Tibial nerve (tissue), 4 donors: ENCODE measurements around the gene PRMT1.

Experiments used
- CTCF ChIP-seq, 5 experiments: fragments of 200-600 bp in 3 of 5; fragments of 450-650 bp in 2 of 5; sonication (generic) in 3 of 5; IDR thresholded peaks; one replicate each; pipeline ENCODE4 v1.5.1; 2016 to 2019; ENCODE audit warnings: antibody characterized with exemption in 5 of 5, mild to moderate bottlenecking in 3 of 5, moderate library complexity in 2 of 5
- EP300 ChIP-seq, 2 donors: sonication (generic); formaldehyde crosslinking; IDR thresholded peaks; one replicate each; pipeline ENCODE4 v1.6.1; 2017; ENCODE audit warnings: antibody characterized with exemption in 2 of 2, mild to moderate bottlenecking in 1 of 2
- POLR2A ChIP-seq, 2 donors: fragments of 450-650 bp; IDR thresholded peaks; one replicate each; pipeline ENCODE4 v1.6.1; 2017; ENCODE audit warnings: antibody characterized with exemption in 2 of 2, mild to moderate bottlenecking in 2 of 2, moderate library complexity in 2 of 2

GRCh38 chr19:49658139-49658517 lies 18.9 kb upstream of the PRMT1 start:
- no peak for TF ChIP-seq CTCF (IDR thresholded peaks at IDR 0.05)
- TF ChIP-seq EP300 (IDR thresholded peaks at IDR 0.05): no peak
- TF ChIP-seq POLR2A (IDR thresholded peaks at IDR 0.05): no peak
